Kidney epithelial cell (primary cell): ENCODE data around the gene GLB1L2. TPM values are rescaled to one million over a fixed set of nuclear protein-coding genes. Genes with fewer than 3 reads are reported as not detected.

Source experiments
- DNase-seq: peaks from one replicate; pipeline ENCODE4 v3.0.0-alpha.2; 2010; ENCODE audit warnings: low read depth
- H3K27me3 ChIP-seq: 2 replicates; pipeline ENCODE4 v1.6.0; 2011; ENCODE audit warnings: low read length; ENCODE audit not compliant: control insufficient read depth, insufficient read depth
- H3K36me3 ChIP-seq: 2 replicates; pipeline ENCODE4 v1.5.1; 2011; ENCODE audit warnings: low read length; ENCODE audit not compliant: control insufficient read depth, insufficient read depth
- H3K4me3 ChIP-seq: 2 replicates; pipeline ENCODE4 v1.5.1; 2011; ENCODE audit warnings: low read depth, mild to moderate bottlenecking, control low read depth, low read length
- CTCF ChIP-seq: IDR thresholded peaks from 2 replicates; pipeline ENCODE4 v1.5.1; 2011; ENCODE audit warnings: mild to moderate bottlenecking, moderate library complexity, low read length, control low read depth, inconsistent platforms; ENCODE audit not compliant: insufficient read depth, poor library complexity, severe bottlenecking
- total RNA-seq: library from RNA; depleted of rRNA; stranded (reverse); fragments of >200 nt; gene quantifications from 2 replicates; pipeline ENCODE4 v1.2.3, GENCODE V29; 2015

GLB1L2 gene
- total RNA-seq, 1 donor from 2014 or later: 16.3 TPM

- H3K36me3 ChIP-seq: no peaks in the 10 kb centered on the region
- TF ChIP-seq CTCF: no peak
- no peak for DNase-seq
- H3K27me3 ChIP-seq: peaks cover 16% of the 10 kb centered on the region
- H3K4me3 ChIP-seq: no peak overlapping the region
Observed at GRCh38 chr11:134405436-134405835, 73.6 kb downstream of the GLB1L2 start.

- Histone ChIP-seq H3K27me3 (peaks cover 20% of the 10 kb centered on the region), H3K4me3 (no peak overlapping the region), H3K36me3 (no peaks in the 10 kb centered on the region)
- no peak for DNase-seq
- TF ChIP-seq CTCF: no peak
Observed at GRCh38 chr11:134405841-134406240, 74.1 kb downstream of the GLB1L2 start.

- TF ChIP-seq CTCF: no peak
- Histone ChIP-seq H3K36me3 (no peaks in the 10 kb centered on the region), H3K27me3 (peaks cover 27% of the 10 kb centered on the region), H3K4me3 (no peak overlapping the region)
- DNase-seq: no peak
Observed at GRCh38 chr11:134406264-134407185, 74.7 kb downstream of the GLB1L2 start.

- no peaks in the 10 kb centered on the region for H3K36me3 ChIP-seq
- no peak overlapping the region for H3K4me3 ChIP-seq
- no peak for TF ChIP-seq CTCF
- no peak for DNase-seq
- H3K27me3 ChIP-seq: peaks cover 29% of the 10 kb centered on the region
Observed at GRCh38 chr11:134407321-134407828, 75.6 kb downstream of the GLB1L2 start.

GRCh38 chr11:134407923-134408322 is 76.1 kb downstream of the GLB1L2 start:
- no peak overlapping the region for H3K4me3 ChIP-seq
- peaks cover 35% of the 10 kb centered on the region for H3K27me3 ChIP-seq
- no peak for DNase-seq
- H3K36me3 ChIP-seq: no peaks in the 10 kb centered on the region
- TF ChIP-seq CTCF: no peak
